SK-N-SH (cell line): ENCODE data around the gene PMP22. TPM values are rescaled to one million over a fixed set of nuclear protein-coding genes. Genes with fewer than 3 reads are reported as not detected.

ENCODE experiments used
- CTCF ChIA-PET: fragments of 300-600, 350-600 bp; formaldehyde crosslinking; extraction: SDS; loops from one replicate; lab custom pipeline; 2021; lab: Yijun Ruan, JAX
- POLR2A ChIA-PET: fragments of 350-600 bp; sonication (Branson Sonifier 250); formaldehyde crosslinking; extraction: SDS; loops from one replicate; lab custom pipeline; 2020; ENCODE audit warnings: antibody characterized with exemption, inconsistent platforms; lab: Yijun Ruan, JAX
- DNase-seq: peaks from one replicate; pipeline ENCODE4 v3.0.0; 2012
- H2AFZ ChIP-seq: fragments of 200-600 bp; sonication (generic); 2 replicates; pipeline ENCODE4 v1.8.1; 2016; ENCODE audit warnings: antibody characterized with exemption, mild to moderate bottlenecking, low read depth
- H3F3A ChIP-seq: fragments of 200-600 bp; sonication (generic); replicated peaks from 2 replicates; pipeline ENCODE3; 2016; ENCODE audit warnings: antibody characterized with exemption, mild to moderate bottlenecking; ENCODE audit not compliant: insufficient read depth
- H3K27ac ChIP-seq, 2 experiments: fragments of 200-500 bp in 1 of 2; fragments of 200-600 bp in 1 of 2; sonication (Bioruptor generic) in 1 of 2; sonication (generic), shearing (Covaris generic) in 1 of 2; 2 replicates each; pipeline versions ENCODE4 v1.5.1 to v1.6.1; 2014 to 2016; ENCODE audit warnings: low read depth in 2 of 2, inconsistent platforms in 1 of 2, low read length in 1 of 2, mild to moderate bottlenecking in 1 of 2, mixed read lengths in 1 of 2
- H3K27me3 ChIP-seq: fragments of 200-600 bp; sonication (generic), shearing (Covaris generic); 2 replicates; pipeline ENCODE4 v1.6.1; 2016; ENCODE audit warnings: mixed run types; ENCODE audit not compliant: insufficient read depth
- H3K36me3 ChIP-seq, 2 experiments: fragments of 200-500 bp in 1 of 2; fragments of 200-600 bp in 1 of 2; sonication (Bioruptor generic) in 1 of 2; sonication (generic) in 1 of 2; replicated peaks in 1 of 2; 2 replicates each; pipeline versions ENCODE3 to v1.5.1; 2014 to 2016; ENCODE audit warnings: low read length in 1 of 2, mild to moderate bottlenecking in 1 of 2; ENCODE audit not compliant: insufficient read depth in 2 of 2, control insufficient read depth in 1 of 2
- H3K4me1 ChIP-seq, 2 experiments: fragments of 200-500 bp in 1 of 2; fragments of 200-600 bp in 1 of 2; sonication (Bioruptor generic) in 1 of 2; sonication (generic), shearing (Covaris generic) in 1 of 2; 2 replicates each; pipeline versions ENCODE4 v1.5.1 to v1.6.1; 2014 to 2016; ENCODE audit warnings: low read depth in 1 of 2, low read length in 1 of 2, mixed run types in 1 of 2; ENCODE audit not compliant: insufficient read depth in 2 of 2, control insufficient read depth in 1 of 2
- H3K4me2 ChIP-seq: fragments of 200-600 bp; sonication (generic), shearing (Covaris generic); 2 replicates; pipeline ENCODE4 v1.6.1; 2017; ENCODE audit warnings: mixed run types
- H3K4me3 ChIP-seq, 2 experiments: fragments of 200-500 bp in 1 of 2; fragments of 200-600 bp in 1 of 2; sonication (Bioruptor generic) in 1 of 2; sonication (generic), shearing (Covaris generic) in 1 of 2; 2 replicates each; pipeline versions ENCODE4 v1.5.1 to v1.8.1; 2014 to 2016; ENCODE audit warnings: low read depth in 2 of 2, inconsistent platforms in 1 of 2, low read length in 1 of 2, mild to moderate bottlenecking in 1 of 2, mixed read lengths in 1 of 2, moderate library complexity in 1 of 2
- H3K79me2 ChIP-seq: fragments of 200-600 bp; sonication (generic); 2 replicates; pipeline ENCODE4 v1.8.1; 2017; ENCODE audit warnings: mild to moderate bottlenecking; ENCODE audit not compliant: insufficient read depth
- H3K9ac ChIP-seq: fragments of 200-600 bp; sonication (generic); 2 replicates; pipeline ENCODE4 v1.6.1; 2017; ENCODE audit warnings: mixed run types
- H3K9me2 ChIP-seq: fragments of 200-600 bp; sonication (generic); 2 replicates; pipeline ENCODE4 v1.6.1; 2017; ENCODE audit warnings: mixed run types
- H3K9me3 ChIP-seq: fragments of 200-600 bp; sonication (generic); 2 replicates; pipeline ENCODE4 v1.6.1; 2017; ENCODE audit warnings: mixed run types, mild to moderate bottlenecking, moderate library complexity
- H4K20me1 ChIP-seq: fragments of 200-600 bp; sonication (generic); 2 replicates; pipeline ENCODE4 v1.6.1; 2017; ENCODE audit warnings: mild to moderate bottlenecking, mixed run types; ENCODE audit not compliant: insufficient read depth
- CHD2 ChIP-seq: fragments of 150-350 bp; IDR thresholded peaks from 2 replicates; pipeline ENCODE4 v1.6.1; 2018; ENCODE audit warnings: low read length; ENCODE audit not compliant: partially characterized antibody
- ELF1 ChIP-seq: IDR thresholded peaks from 2 replicates; pipeline ENCODE4 v1.4.0; 2012
- EP300 ChIP-seq, 2 experiments: IDR thresholded peaks; 2 replicates each; pipeline versions ENCODE4 v1.4.0 to v1.6.1; 2012; ENCODE audit warnings: borderline replicate concordance in 1 of 2, low read depth in 1 of 2, low read length in 1 of 2
- FOXJ3 ChIP-seq: sonication (generic); formaldehyde crosslinking; IDR thresholded peaks from 2 replicates; pipeline ENCODE4 v1.5.1; 2020; ENCODE audit warnings: mild to moderate bottlenecking, missing genetic modification reagents
- GABPA ChIP-seq: IDR thresholded peaks from 2 replicates; pipeline ENCODE4 v1.4.0; 2012; ENCODE audit warnings: low read depth, mild to moderate bottlenecking
- GATA2 ChIP-seq: sonication (generic); formaldehyde crosslinking; IDR thresholded peaks from 2 replicates; pipeline ENCODE4 v1.5.0; 2020; ENCODE audit warnings: mild to moderate bottlenecking, missing genetic modification reagents
- MEF2A ChIP-seq: IDR thresholded peaks from 2 replicates; pipeline ENCODE4 v1.4.0; 2012; ENCODE audit warnings: low read depth, borderline replicate concordance
- MXI1 ChIP-seq: IDR thresholded peaks from 2 replicates; pipeline ENCODE4 v1.6.1; 2012; ENCODE audit warnings: mild to moderate bottlenecking, low read depth, low read length, improper control_type of control experiment
- NFIC ChIP-seq: IDR thresholded peaks from 2 replicates; pipeline ENCODE4 v1.4.0; 2012; ENCODE audit warnings: borderline replicate concordance
- NRF1 ChIP-seq: IDR thresholded peaks from 2 replicates; pipeline ENCODE4 v1.6.1; 2012; ENCODE audit warnings: low read depth, mild to moderate bottlenecking, low read length
- POLR2AphosphoS5 ChIP-seq: IDR thresholded peaks from 2 replicates; pipeline ENCODE4 v1.6.1; 2012; ENCODE audit warnings: low read depth, low read length
- RAD21 ChIP-seq: IDR thresholded peaks from 2 replicates; pipeline ENCODE4 v1.6.1; 2012; ENCODE audit warnings: mild to moderate bottlenecking, low read length
- RXRA ChIP-seq: IDR thresholded peaks from 2 replicates; pipeline ENCODE4 v1.4.0; 2012; ENCODE audit warnings: low read depth, mild to moderate bottlenecking, borderline replicate concordance
- SIN3A ChIP-seq: IDR thresholded peaks from 2 replicates; pipeline ENCODE4 v1.6.1; 2012; ENCODE audit warnings: low read depth, mild to moderate bottlenecking, low read length, moderate library complexity, borderline replicate concordance
- TCF12 ChIP-seq: IDR thresholded peaks from 2 replicates; pipeline ENCODE4 v1.4.0; 2012
- TEAD4 ChIP-seq: IDR thresholded peaks from 2 replicates; pipeline ENCODE4 v1.4.0; 2012; ENCODE audit warnings: mild to moderate bottlenecking, borderline replicate concordance; ENCODE audit not compliant: insufficient read depth
- YY1 ChIP-seq: IDR thresholded peaks from 2 replicates; pipeline ENCODE4 v1.4.0; 2012; ENCODE audit warnings: low read depth, mild to moderate bottlenecking
- WGBS: methylation state at CpG from one replicate; pipeline ENCODE4 v1.1.6; 2017; ENCODE audit warnings: low lambda C conversion rate; 5-methylcytosine and 5-hydroxymethylcytosine counted together
- polyA plus RNA-seq, 3 experiments: library from polyadenylated mRNA; depleted of rRNA; stranded (reverse); fragments of >200 nt; gene quantifications; 2 replicates each; pipeline ENCODE4 v1.2.3, GENCODE V29; 2012
- TF ChIP-seq, protein P1 (sequence below): fragments of 150-350 bp; IDR thresholded peaks from 2 replicates; pipeline ENCODE4 v1.6.1; 2017; ENCODE audit warnings: antibody characterized with exemption, low read length, low read depth, borderline replicate concordance
- TF ChIP-seq, protein P2 (sequence below): IDR thresholded peaks from 2 replicates; pipeline ENCODE4 v1.4.0; 2012; ENCODE audit warnings: low read depth, borderline replicate concordance
- TF ChIP-seq, protein P3 (sequence below): IDR thresholded peaks from 2 replicates; pipeline ENCODE4 v1.4.0; 2012; ENCODE audit warnings: low read depth, borderline replicate concordance
- TF ChIP-seq, protein P4 (sequence below): fragments of 150-350 bp; IDR thresholded peaks from 2 replicates; pipeline ENCODE4 v1.6.1; 2016; ENCODE audit warnings: mild to moderate bottlenecking, low read depth, low read length

PMP22 gene
- polyA plus RNA-seq, 1 of the 3 experiments (the other 2 are of a cell fraction): 82.5 TPM

DNA sequence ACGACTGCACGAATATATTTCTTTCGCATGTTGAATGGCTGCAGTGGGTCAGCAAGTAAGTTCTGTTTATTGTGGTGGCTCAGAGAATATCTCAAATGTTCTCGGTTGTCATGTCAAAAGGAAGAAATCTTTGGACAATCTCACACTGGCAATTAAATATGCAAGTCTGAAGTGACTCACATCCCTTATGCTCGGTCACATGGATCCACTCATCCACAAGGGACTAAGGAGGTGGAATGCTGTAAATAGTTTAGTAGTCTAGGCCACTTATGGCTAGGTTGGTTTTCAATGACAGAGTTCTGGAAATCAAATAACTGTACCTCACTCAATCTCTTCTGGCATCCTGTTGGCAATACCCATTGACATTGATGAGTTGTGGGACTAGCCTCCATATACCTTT is 33.0 kb upstream of the PMP22 start:
- H3K36me3 ChIP-seq: no peaks in the 10 kb centered on the region
- H4K20me1 ChIP-seq: no peaks in the 10 kb centered on the region
- 78% methylated on average over 5 of the region's 5 CpGs for WGBS
- DNase-seq: no peak
- no peak overlapping the region for H3K4me2 ChIP-seq
- H3K27ac ChIP-seq: no peak overlapping the region
- H3K9me2 ChIP-seq: no peaks in the 10 kb centered on the region
- H3K4me1 ChIP-seq: peaks cover 0 to 9% of the 10 kb centered on the region in 2 experiments; a peak in 2 of 4 replicates
- no peaks in the 10 kb centered on the region for H3K9me3 ChIP-seq
- ChIA-PET CTCF (interaction anchor here (2.3 kb wide), 1 partner anchor 205 kb away, joined by 6 read pairs; no protein-coding TSS in a partner anchor), POLR2A (no interaction called here)
- no peak overlapping the region for H3K9ac ChIP-seq
- H3K27me3 ChIP-seq: no peaks in the 10 kb centered on the region; the same call in 1 of the 2 replicates
- no peaks in the 10 kb centered on the region for H3K79me2 ChIP-seq
- 0 out of 2 replicates have a peak overlapping the region, but pooled peaks have one; percentile 50 for H2AFZ ChIP-seq
- no peaks in the 10 kb centered on the region for H3F3A ChIP-seq
- TF ChIP-seq SIN3A: no peak
- no peak for TF ChIP-seq GABPA
- TF ChIP-seq TEAD4: no peak
- TF ChIP-seq, protein P1, sequence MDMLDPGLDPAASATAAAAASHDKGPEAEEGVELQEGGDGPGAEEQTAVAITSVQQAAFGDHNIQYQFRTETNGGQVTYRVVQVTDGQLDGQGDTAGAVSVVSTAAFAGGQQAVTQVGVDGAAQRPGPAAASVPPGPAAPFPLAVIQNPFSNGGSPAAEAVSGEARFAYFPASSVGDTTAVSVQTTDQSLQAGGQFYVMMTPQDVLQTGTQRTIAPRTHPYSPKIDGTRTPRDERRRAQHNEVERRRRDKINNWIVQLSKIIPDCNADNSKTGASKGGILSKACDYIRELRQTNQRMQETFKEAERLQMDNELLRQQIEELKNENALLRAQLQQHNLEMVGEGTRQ: no peak
- TF ChIP-seq, protein P2, sequence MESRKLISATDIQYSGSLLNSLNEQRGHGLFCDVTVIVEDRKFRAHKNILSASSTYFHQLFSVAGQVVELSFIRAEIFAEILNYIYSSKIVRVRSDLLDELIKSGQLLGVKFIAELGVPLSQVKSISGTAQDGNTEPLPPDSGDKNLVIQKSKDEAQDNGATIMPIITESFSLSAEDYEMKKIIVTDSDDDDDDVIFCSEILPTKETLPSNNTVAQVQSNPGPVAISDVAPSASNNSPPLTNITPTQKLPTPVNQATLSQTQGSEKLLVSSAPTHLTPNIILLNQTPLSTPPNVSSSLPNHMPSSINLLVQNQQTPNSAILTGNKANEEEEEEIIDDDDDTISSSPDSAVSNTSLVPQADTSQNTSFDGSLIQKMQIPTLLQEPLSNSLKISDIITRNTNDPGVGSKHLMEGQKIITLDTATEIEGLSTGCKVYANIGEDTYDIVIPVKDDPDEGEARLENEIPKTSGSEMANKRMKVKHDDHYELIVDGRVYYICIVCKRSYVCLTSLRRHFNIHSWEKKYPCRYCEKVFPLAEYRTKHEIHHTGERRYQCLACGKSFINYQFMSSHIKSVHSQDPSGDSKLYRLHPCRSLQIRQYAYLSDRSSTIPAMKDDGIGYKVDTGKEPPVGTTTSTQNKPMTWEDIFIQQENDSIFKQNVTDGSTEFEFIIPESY: no peak
- no peak for TF ChIP-seq TCF12
- TF ChIP-seq, protein P3, sequence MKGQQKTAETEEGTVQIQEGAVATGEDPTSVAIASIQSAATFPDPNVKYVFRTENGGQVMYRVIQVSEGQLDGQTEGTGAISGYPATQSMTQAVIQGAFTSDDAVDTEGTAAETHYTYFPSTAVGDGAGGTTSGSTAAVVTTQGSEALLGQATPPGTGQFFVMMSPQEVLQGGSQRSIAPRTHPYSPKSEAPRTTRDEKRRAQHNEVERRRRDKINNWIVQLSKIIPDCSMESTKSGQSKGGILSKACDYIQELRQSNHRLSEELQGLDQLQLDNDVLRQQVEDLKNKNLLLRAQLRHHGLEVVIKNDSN: no peak
- no peak overlapping the region for H3K4me3 ChIP-seq

DNA sequence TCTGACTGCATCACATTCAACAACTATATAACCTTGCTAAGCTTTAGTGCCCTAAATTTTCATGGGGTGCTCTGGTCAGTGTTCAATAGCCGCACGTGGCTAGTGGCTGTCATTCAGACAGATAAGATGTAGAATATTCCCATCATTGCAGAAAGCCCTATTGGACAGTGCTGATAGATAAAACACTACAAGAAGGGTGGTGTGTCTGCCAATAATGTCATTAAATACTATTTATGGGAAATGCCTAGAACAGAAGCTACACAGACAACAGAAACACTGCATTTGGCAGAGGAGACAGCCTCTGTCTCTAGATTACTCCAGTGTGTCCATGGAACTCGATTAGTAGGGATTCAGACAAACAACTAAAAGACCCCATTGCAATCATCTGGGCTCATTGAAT is 28.4 kb upstream of the PMP22 start:
- Histone ChIP-seq H3K27me3 (no peaks in the 10 kb centered on the region), H4K20me1 (no peaks in the 10 kb centered on the region), H3K4me3 (no peak overlapping the region), H2AFZ (no peak overlapping the region), H3K4me2 (no peak overlapping the region), H3F3A (no peaks in the 10 kb centered on the region), H3K9me2 (no peaks in the 10 kb centered on the region), H3K79me2 (no peaks in the 10 kb centered on the region), H3K9ac (no peak overlapping the region), H3K9me3 (no peaks in the 10 kb centered on the region), H3K36me3 (no peaks in the 10 kb centered on the region), H3K27ac (peak overlapping the region in 1 of 2 experiments; percentile 97; a peak in 2 of 4 replicates), H3K4me1 (peaks cover 0 to 18% of the 10 kb centered on the region in 2 experiments; a peak in 2 of 4 replicates)
- POLR2A ChIA-PET: interaction anchor here (0.7 to 1.5 kb wide), 2 partner anchors 30 to 59 kb away, joined by 4 to 5 read pairs; no protein-coding TSS in a partner anchor
- 42% methylated on average over 3 of the region's 3 CpGs for WGBS
- peak; percentile 75 for DNase-seq
- CTCF ChIA-PET: interaction anchor here (0.8 to 1.4 kb wide), 5 partner anchors 32 to 209 kb away, joined by 3 to 5 read pairs (median 4); no protein-coding TSS in a partner anchor
- TF ChIP-seq, protein P3: no peak
- TF ChIP-seq NRF1: no peak
- no peak for TF ChIP-seq NFIC
- peak in 1 of 2 experiments; percentile 96; a peak in 2 of 4 replicates for TF ChIP-seq EP300 (IDR thresholded peaks at IDR 0.05; ENCODE audit: borderline replicate concordance in 1 of 2, low read depth in 1 of 2, low read length in 1 of 2)
- TF ChIP-seq GATA2 (CRISPR knock-in tag): peak; percentile 91
- peak; percentile 95 for TF ChIP-seq MXI1
- peak; percentile 27 for TF ChIP-seq RAD21
- TF ChIP-seq YY1: no peak
- TF ChIP-seq MEF2A: no peak
- TF ChIP-seq ELF1: no peak
- TF ChIP-seq POLR2AphosphoS5: no peak
- TF ChIP-seq RXRA: no peak
- TF ChIP-seq, protein P1: no peak
- TF ChIP-seq, protein P4, sequence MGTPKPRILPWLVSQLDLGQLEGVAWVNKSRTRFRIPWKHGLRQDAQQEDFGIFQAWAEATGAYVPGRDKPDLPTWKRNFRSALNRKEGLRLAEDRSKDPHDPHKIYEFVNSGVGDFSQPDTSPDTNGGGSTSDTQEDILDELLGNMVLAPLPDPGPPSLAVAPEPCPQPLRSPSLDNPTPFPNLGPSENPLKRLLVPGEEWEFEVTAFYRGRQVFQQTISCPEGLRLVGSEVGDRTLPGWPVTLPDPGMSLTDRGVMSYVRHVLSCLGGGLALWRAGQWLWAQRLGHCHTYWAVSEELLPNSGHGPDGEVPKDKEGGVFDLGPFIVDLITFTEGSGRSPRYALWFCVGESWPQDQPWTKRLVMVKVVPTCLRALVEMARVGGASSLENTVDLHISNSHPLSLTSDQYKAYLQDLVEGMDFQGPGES: no peak
- peak; percentile 88 for TF ChIP-seq FOXJ3
- TF ChIP-seq TCF12: peak; percentile 46
- TF ChIP-seq CHD2: peak; percentile 82
